Measurements from ENCODE around the gene BTBD16. TPM values are rescaled to one million over a fixed set of nuclear protein-coding genes. Genes with fewer than 3 reads are reported as not detected.

The BTBD16 gene
- total RNA-seq, 1 donor from 2014 or later = not detected

DNA sequence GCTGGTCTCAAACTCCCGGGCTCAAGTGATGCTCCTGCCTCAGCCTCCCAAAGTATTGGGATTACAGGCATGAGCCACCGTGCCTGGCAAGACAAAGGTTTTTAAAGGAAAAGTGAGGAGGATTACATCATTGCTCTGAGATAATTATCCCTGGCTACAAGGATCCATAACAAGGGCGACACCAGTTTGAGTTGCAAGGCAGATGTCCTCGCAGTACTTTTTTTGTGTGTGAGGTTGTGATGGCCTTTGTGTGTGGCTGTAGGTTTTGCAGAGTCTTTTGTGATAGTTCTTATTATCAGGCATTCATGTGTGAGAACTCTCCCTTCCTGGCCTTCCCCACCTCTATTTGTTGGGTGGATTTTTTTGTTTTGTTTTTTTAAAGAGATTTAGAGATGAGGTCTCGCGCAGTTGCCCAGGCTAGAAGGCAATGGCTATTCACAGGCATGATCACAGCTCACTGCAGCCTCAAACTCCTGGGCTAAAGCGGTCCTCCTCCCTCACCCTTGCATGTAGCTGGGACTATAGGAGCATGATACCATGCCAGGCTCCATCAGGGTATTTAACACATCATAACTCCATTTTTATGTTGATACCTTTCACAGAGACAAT lies 10.0 kb downstream of the BTBD16 start:
- no peak for DNase-seq (ENCODE audit: extremely low spot score in 2 of 2)
- no peak overlapping the region for H3K4me3 ChIP-seq
- TF ChIP-seq CTCF (IDR thresholded peaks at IDR 0.05) (no peak), POLR2AphosphoS5 (IDR thresholded peaks at IDR 0.05; ENCODE audit: insufficient read depth in 1 of 2, low read depth in 1 of 2) (no peak), POLR2A (IDR thresholded peaks at IDR 0.05) (no peak)
- H3K9me3 ChIP-seq = no peaks in the 10 kb centered on the region
- intact Hi-C loops (cut with DNase I) = no loop called here
- no peak overlapping the region for H3K27ac ChIP-seq
- H3K27me3 ChIP-seq = no peaks in the 10 kb centered on the region
- no peaks in the 10 kb centered on the region for H3K36me3 ChIP-seq
- no peaks in the 10 kb centered on the region for H3K4me1 ChIP-seq

DNA sequence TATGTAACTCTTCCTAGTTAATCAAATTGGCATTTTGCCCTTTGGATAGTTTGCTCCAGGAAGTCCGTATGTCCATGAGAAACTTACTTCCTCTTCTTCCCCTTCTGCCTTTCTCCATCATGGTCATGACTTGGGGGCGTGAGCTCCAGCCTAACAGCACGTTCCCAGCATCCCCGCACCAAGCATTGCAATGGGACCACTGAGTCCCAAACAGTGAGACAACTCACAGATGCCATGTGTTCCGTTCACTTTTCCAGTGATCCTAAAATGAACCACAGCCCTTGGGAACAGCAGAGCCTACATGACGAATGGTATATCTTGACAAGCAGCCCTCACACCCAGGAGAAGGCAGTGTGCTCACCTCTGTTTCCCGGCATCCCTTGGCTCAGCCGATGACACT lies 10.7 kb downstream of the BTBD16 start:
- intact Hi-C loops (cut with DNase I) = no loop called here
- no peak overlapping the region for H3K4me3 ChIP-seq
- no peak overlapping the region for H3K27ac ChIP-seq
- no peaks in the 10 kb centered on the region for H3K27me3 ChIP-seq
- no peaks in the 10 kb centered on the region for H3K36me3 ChIP-seq
- no peak for TF ChIP-seq CTCF (IDR thresholded peaks at IDR 0.05)
- TF ChIP-seq POLR2AphosphoS5 (IDR thresholded peaks at IDR 0.05; ENCODE audit: insufficient read depth in 1 of 2, low read depth in 1 of 2) = no peak
- no peak for TF ChIP-seq POLR2A (IDR thresholded peaks at IDR 0.05)
- H3K9me3 ChIP-seq = no peaks in the 10 kb centered on the region
- H3K4me1 ChIP-seq = peaks cover under 1% of the 10 kb centered on the region
- no peak for DNase-seq (ENCODE audit: extremely low spot score in 2 of 2)

DNA sequence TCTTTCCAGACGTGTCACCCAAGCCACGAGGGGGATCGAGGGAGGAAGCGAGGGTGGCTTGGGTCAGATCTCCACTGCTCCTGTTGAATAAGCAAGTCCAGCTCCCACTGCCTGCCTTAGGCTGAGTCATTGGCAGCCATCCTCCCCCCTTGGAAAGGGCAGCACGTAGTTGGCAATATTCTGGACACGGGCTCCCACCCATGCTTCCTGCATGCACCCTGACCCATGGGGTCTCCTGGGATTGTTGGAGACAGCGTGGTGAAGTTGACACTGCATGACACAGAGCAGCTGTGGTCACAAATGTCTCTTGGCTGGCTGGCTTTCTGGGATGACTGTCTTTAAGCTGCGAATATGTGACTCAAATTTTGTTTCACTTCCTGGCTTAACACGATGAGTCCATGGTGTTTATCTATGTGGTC lies 11.2 kb downstream of the BTBD16 start:
- no peaks in the 10 kb centered on the region for H3K9me3 ChIP-seq
- no peaks in the 10 kb centered on the region for H3K27me3 ChIP-seq
- peaks cover 6% of the 10 kb centered on the region for H3K4me1 ChIP-seq
- intact Hi-C loops (cut with DNase I) = no loop called here
- DNase-seq (ENCODE audit: extremely low spot score in 2 of 2) = no peak
- H3K27ac ChIP-seq = no peak overlapping the region
- no peak for TF ChIP-seq CTCF (IDR thresholded peaks at IDR 0.05)
- TF ChIP-seq POLR2A (IDR thresholded peaks at IDR 0.05) = no peak
- no peak for TF ChIP-seq POLR2AphosphoS5 (IDR thresholded peaks at IDR 0.05; ENCODE audit: insufficient read depth in 1 of 2, low read depth in 1 of 2)
- no peak overlapping the region for H3K4me3 ChIP-seq
- H3K36me3 ChIP-seq = no peaks in the 10 kb centered on the region

GRCh38 chr10:122282909-122283308 lies 11.8 kb downstream of the BTBD16 start:
- no peaks in the 10 kb centered on the region for H3K27me3 ChIP-seq
- intact Hi-C loops (cut with DNase I) = no loop called here
- no peaks in the 10 kb centered on the region for H3K36me3 ChIP-seq
- DNase-seq (ENCODE audit: extremely low spot score in 2 of 2) = peak in 1 of 2 donors; percentile 75
- no peak overlapping the region for H3K4me3 ChIP-seq
- peaks cover 7% of the 10 kb centered on the region for H3K4me1 ChIP-seq
- H3K9me3 ChIP-seq = no peaks in the 10 kb centered on the region
- no peak overlapping the region for H3K27ac ChIP-seq
- no peak for TF ChIP-seq POLR2A (IDR thresholded peaks at IDR 0.05)
- no peak for TF ChIP-seq POLR2AphosphoS5 (IDR thresholded peaks at IDR 0.05; ENCODE audit: insufficient read depth in 1 of 2, low read depth in 1 of 2)
- TF ChIP-seq CTCF (IDR thresholded peaks at IDR 0.05) = no peak
